Astrocyte (in vitro differentiated cells and primary cell): ENCODE measurements around the gene PRH1.

Experiments
- EZH2 ChIP-seq: IDR thresholded peaks from 2 replicates; pipeline ENCODE4 v1.6.1; 2012; ENCODE audit warnings: mild to moderate bottlenecking, low read length, inconsistent platforms; ENCODE audit not compliant: insufficient read depth
- TF ChIP-seq, protein P1 (sequence below): IDR thresholded peaks from 2 replicates; pipeline ENCODE4 v1.5.1; 2011; ENCODE audit warnings: low read depth, mild to moderate bottlenecking, inconsistent platforms, low read length, moderate library complexity; ENCODE audit not compliant: insufficient read depth

DNA sequence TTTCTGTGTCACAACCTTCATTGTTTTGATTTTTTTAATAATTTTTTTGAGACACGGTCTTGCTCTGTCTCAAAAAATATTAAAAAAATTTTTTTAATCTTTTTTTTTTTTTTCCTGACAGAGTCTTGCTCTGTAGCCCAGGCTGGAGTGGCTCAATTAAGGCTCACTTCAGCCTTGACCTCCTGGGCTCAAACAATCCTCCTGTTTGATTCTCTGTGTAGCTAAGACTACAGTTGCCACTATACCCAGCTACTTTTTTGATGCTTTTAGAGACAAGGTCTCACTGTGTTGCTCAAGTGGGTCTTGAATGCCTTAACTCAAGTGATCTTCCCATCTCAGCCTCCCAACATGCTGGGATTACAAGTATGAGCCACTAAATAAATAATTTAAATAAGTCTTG, 35.8 kb upstream of the PRH1 start:
- TF ChIP-seq, protein P1, sequence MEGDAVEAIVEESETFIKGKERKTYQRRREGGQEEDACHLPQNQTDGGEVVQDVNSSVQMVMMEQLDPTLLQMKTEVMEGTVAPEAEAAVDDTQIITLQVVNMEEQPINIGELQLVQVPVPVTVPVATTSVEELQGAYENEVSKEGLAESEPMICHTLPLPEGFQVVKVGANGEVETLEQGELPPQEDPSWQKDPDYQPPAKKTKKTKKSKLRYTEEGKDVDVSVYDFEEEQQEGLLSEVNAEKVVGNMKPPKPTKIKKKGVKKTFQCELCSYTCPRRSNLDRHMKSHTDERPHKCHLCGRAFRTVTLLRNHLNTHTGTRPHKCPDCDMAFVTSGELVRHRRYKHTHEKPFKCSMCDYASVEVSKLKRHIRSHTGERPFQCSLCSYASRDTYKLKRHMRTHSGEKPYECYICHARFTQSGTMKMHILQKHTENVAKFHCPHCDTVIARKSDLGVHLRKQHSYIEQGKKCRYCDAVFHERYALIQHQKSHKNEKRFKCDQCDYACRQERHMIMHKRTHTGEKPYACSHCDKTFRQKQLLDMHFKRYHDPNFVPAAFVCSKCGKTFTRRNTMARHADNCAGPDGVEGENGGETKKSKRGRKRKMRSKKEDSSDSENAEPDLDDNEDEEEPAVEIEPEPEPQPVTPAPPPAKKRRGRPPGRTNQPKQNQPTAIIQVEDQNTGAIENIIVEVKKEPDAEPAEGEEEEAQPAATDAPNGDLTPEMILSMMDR = no peak
- no peak for TF ChIP-seq EZH2
